Measurements from ENCODE around the gene SEC14L3. TPM values are rescaled to one million over a fixed set of nuclear protein-coding genes. Genes with fewer than 3 reads are reported as not detected.

Gene SEC14L3
- total RNA-seq, 1 experiment from 2014 or later: not detected

DNA sequence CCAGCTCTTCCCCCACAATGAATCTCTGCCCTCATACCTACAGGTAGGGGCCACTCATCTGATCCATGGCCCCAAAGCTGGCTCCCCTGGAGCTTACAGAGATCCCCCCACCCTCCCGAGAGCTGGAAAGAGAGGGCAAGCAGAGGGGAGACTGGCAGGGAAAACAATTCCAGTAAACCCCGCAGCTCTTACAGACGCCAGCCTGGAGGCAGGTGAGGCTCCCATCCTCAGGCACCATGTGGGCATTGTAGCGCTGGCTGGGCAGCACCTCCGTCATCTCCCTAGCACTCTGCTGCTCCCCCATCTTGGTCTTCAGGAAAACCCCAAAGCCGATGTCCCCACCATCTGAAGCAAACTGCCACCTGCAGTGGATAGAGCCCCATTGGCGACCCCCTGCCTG is 19.6 kb upstream of the SEC14L3 start:
- H3K36me3 ChIP-seq (ENCODE audit: control insufficient read depth, insufficient read depth, low read length): no peaks in the 10 kb centered on the region
- H3K9me3 ChIP-seq (ENCODE audit: control insufficient read depth, insufficient read depth, low read depth, low read length): no peaks in the 10 kb centered on the region
- H3K27ac ChIP-seq (ENCODE audit: low read length): no peak overlapping the region
- in situ Hi-C loops (cut with HindIII; ENCODE audit: low pct_unique_long_range_greater_than_20kb, low sequenced_read_pairs): no loop called here
- ATAC-seq: no peak
- no peaks in the 10 kb centered on the region for H3K4me1 ChIP-seq (ENCODE audit: control insufficient read depth, insufficient read depth, low read length)
- H3K27me3 ChIP-seq (ENCODE audit: control insufficient read depth, insufficient read depth, low read length): no peaks in the 10 kb centered on the region
- no TSS peak for BruUV-seq (replicated peaks)
- TF ChIP-seq POLR2AphosphoS5 (IDR thresholded peaks at IDR 0.05; ENCODE audit: low read depth, low read length) (no peak), TCF7L2 (IDR thresholded peaks at IDR 0.05; ENCODE audit: low read depth, low read length) (no peak), SIN3A (IDR thresholded peaks at IDR 0.05; ENCODE audit: borderline replicate concordance, insufficient read depth, low read depth, low read length) (no peak)
- TF ChIP-seq, protein P1, sequence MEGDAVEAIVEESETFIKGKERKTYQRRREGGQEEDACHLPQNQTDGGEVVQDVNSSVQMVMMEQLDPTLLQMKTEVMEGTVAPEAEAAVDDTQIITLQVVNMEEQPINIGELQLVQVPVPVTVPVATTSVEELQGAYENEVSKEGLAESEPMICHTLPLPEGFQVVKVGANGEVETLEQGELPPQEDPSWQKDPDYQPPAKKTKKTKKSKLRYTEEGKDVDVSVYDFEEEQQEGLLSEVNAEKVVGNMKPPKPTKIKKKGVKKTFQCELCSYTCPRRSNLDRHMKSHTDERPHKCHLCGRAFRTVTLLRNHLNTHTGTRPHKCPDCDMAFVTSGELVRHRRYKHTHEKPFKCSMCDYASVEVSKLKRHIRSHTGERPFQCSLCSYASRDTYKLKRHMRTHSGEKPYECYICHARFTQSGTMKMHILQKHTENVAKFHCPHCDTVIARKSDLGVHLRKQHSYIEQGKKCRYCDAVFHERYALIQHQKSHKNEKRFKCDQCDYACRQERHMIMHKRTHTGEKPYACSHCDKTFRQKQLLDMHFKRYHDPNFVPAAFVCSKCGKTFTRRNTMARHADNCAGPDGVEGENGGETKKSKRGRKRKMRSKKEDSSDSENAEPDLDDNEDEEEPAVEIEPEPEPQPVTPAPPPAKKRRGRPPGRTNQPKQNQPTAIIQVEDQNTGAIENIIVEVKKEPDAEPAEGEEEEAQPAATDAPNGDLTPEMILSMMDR (IDR thresholded peaks at IDR 0.05): no peak
- TF ChIP-seq, protein P2, sequence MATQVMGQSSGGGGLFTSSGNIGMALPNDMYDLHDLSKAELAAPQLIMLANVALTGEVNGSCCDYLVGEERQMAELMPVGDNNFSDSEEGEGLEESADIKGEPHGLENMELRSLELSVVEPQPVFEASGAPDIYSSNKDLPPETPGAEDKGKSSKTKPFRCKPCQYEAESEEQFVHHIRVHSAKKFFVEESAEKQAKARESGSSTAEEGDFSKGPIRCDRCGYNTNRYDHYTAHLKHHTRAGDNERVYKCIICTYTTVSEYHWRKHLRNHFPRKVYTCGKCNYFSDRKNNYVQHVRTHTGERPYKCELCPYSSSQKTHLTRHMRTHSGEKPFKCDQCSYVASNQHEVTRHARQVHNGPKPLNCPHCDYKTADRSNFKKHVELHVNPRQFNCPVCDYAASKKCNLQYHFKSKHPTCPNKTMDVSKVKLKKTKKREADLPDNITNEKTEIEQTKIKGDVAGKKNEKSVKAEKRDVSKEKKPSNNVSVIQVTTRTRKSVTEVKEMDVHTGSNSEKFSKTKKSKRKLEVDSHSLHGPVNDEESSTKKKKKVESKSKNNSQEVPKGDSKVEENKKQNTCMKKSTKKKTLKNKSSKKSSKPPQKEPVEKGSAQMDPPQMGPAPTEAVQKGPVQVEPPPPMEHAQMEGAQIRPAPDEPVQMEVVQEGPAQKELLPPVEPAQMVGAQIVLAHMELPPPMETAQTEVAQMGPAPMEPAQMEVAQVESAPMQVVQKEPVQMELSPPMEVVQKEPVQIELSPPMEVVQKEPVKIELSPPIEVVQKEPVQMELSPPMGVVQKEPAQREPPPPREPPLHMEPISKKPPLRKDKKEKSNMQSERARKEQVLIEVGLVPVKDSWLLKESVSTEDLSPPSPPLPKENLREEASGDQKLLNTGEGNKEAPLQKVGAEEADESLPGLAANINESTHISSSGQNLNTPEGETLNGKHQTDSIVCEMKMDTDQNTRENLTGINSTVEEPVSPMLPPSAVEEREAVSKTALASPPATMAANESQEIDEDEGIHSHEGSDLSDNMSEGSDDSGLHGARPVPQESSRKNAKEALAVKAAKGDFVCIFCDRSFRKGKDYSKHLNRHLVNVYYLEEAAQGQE (IDR thresholded peaks at IDR 0.05; ENCODE audit: insufficient read depth in 1 of 2, low read depth in 2 of 2, low read length in 1 of 2): no peak
- POLR2A ChIA-PET: no interaction called here
- CTCF ChIA-PET: interaction anchor here (0.6 kb wide), 1 partner anchor 116 kb away, joined by 12 read pairs; the partner anchor contains the start of gene TCN2
- intact Hi-C loops (cut with micrococcal nuclease; ENCODE audit: unreplicated experiment): no loop called here
- no peak for DNase-seq (ENCODE audit: low read depth, low spot score)
- no peak overlapping the region for H3K4me3 ChIP-seq (ENCODE audit: low read depth in 2 of 2, low read length in 2 of 2)

DNA sequence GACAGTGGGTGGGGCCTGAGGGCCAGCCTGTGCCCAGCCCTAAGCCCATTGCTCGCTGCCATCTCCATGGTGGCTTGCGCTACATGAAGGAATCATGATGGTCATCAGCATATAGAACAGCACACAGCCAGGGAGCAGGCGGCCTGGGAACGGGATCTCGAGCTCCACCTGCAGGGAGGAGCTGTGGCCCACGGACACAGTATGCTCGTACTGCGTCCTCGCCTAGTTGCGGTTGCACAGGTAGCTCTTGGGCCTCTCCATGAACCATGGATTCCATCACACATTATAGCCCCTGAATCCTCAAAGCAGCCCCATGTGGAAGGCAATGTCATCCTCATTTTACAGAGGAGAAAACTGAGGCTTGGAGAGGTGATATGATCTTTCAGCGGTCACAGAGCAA is 18.6 kb upstream of the SEC14L3 start:
- Histone ChIP-seq H3K27me3 (ENCODE audit: control insufficient read depth, insufficient read depth, low read length) (no peaks in the 10 kb centered on the region), H3K4me3 (ENCODE audit: low read depth in 2 of 2, low read length in 2 of 2) (no peak overlapping the region), H3K27ac (ENCODE audit: low read length) (no peak overlapping the region), H3K36me3 (ENCODE audit: control insufficient read depth, insufficient read depth, low read length) (no peaks in the 10 kb centered on the region), H3K9me3 (ENCODE audit: control insufficient read depth, insufficient read depth, low read depth, low read length) (no peaks in the 10 kb centered on the region), H3K4me1 (ENCODE audit: control insufficient read depth, insufficient read depth, low read length) (no peaks in the 10 kb centered on the region)
- intact Hi-C loops (cut with micrococcal nuclease; ENCODE audit: unreplicated experiment): no loop called here
- no peak for TF ChIP-seq POLR2AphosphoS5 (IDR thresholded peaks at IDR 0.05; ENCODE audit: low read depth, low read length)
- TF ChIP-seq SIN3A (IDR thresholded peaks at IDR 0.05; ENCODE audit: borderline replicate concordance, insufficient read depth, low read depth, low read length): no peak
- TF ChIP-seq, protein P1 (IDR thresholded peaks at IDR 0.05): peak; percentile 62
- in situ Hi-C loops (cut with HindIII; ENCODE audit: low pct_unique_long_range_greater_than_20kb, low sequenced_read_pairs): no loop called here
- CTCF ChIA-PET: interaction anchor here (0.8 kb wide), 1 partner anchor 637 kb away, joined by 4 read pairs; no protein-coding TSS in a partner anchor
- peak; percentile 33; the same call in 1 of the 2 replicates for ATAC-seq
- BruUV-seq (replicated peaks): no TSS peak
- POLR2A ChIA-PET: no interaction called here
- DNase-seq (ENCODE audit: low read depth, low spot score): no peak
